GM12878 (cell line): ENCODE data around the gene PSTPIP2. TPM values are rescaled to one million over a fixed set of nuclear protein-coding genes. Genes with fewer than 3 reads are reported as not detected.

Experiments
- ATAC-seq: fragments of 200-7000 bp; cut with Tn5 transposase; 3 replicates; pipeline ENCODE4 v1.9.1; 2020; ENCODE audit warnings: mild to moderate bottlenecking, moderate library complexity
- BruUV-seq: library from RNA; stranded (reverse); fragments of 400-500 nt; replicated peaks from 2 replicates; lab custom pipeline; 2021; lab: Mats Ljungman, UMichigan
- CTCF ChIA-PET: fragments of 300-600 bp; sonication (Branson Sonifier 250); formaldehyde crosslinking; extraction: SDS; loops from one replicate; lab custom pipeline; 2021; ENCODE audit warnings: inconsistent platforms; lab: Yijun Ruan, JAX
- POLR2A ChIA-PET: fragments of 350-600 bp; formaldehyde crosslinking; extraction: SDS; loops from one replicate; lab custom pipeline; 2021; ENCODE audit warnings: inconsistent platforms; lab: Charles Lee
- RAD21 ChIA-PET: fragments of 300-600 bp; sonication (Branson Sonifier 250); formaldehyde crosslinking; loops from one replicate; lab custom pipeline; 2023; ENCODE audit warnings: antibody characterized with exemption; ENCODE audit not compliant: unreplicated experiment; lab: Charles Lee
- SMC1A ChIA-PET: fragments of 300-600 bp; sonication (Branson Sonifier 250); formaldehyde crosslinking; loops from one replicate; lab custom pipeline; 2023; ENCODE audit not compliant: unreplicated experiment, uncharacterized antibody; lab: Charles Lee
- DNase-seq: peaks from one replicate; pipeline ENCODE4 v3.0.0-alpha.2; 2011; ENCODE audit warnings: low read depth, low spot score
- FAIRE-seq: peaks from 3 replicates; lab custom pipeline; 2011; peaks lifted over from hg19 to GRCh38; lab: Jason Lieb, UNC
- H2AFZ ChIP-seq: 2 replicates; pipeline ENCODE4 v1.6.0; 2011; ENCODE audit warnings: low read depth, low read length, control low read depth; ENCODE audit not compliant: control insufficient read depth
- H3K27ac ChIP-seq: 2 replicates; pipeline ENCODE4 v1.5.1; 2011; ENCODE audit warnings: control low read depth; ENCODE audit not compliant: control insufficient read depth, insufficient read depth
- H3K27me3 ChIP-seq, 2 experiments: replicated peaks in 1 of 2; 2 replicates each; pipeline versions ENCODE4 v1.6.0 to v1.6.1; 2011; ENCODE audit warnings: low read length in 1 of 2; ENCODE audit not compliant: control insufficient read depth in 2 of 2, insufficient read depth in 2 of 2
- H3K36me3 ChIP-seq, 2 experiments: 2 replicates each; pipeline ENCODE4 v1.5.1; 2011; ENCODE audit warnings: low read length in 1 of 2; ENCODE audit not compliant: control insufficient read depth in 2 of 2, insufficient read depth in 2 of 2
- H3K4me1 ChIP-seq: 2 replicates; pipeline ENCODE4 v1.6.1; 2011; ENCODE audit warnings: mild to moderate bottlenecking, low read length, moderate library complexity, mixed read lengths; ENCODE audit not compliant: control insufficient read depth, insufficient read depth
- H3K4me2 ChIP-seq: 2 replicates; pipeline ENCODE4 v1.6.0; 2011; ENCODE audit warnings: control low read depth; ENCODE audit not compliant: control insufficient read depth, insufficient read depth
- H3K4me3 ChIP-seq: fragments of 200-600 bp; sonication (generic); 2 replicates; pipeline ENCODE4 v1.5.1; 2016
- H3K79me2 ChIP-seq: 2 replicates; pipeline ENCODE4 v1.6.0; 2011; ENCODE audit warnings: low read length; ENCODE audit not compliant: control insufficient read depth, insufficient read depth
- H3K9ac ChIP-seq: 2 replicates; pipeline ENCODE4 v1.8.0; 2011; ENCODE audit warnings: low read length, control low read depth, mixed read lengths; ENCODE audit not compliant: control insufficient read depth, insufficient read depth
- H3K9me3 ChIP-seq: replicated peaks from 3 replicates; pipeline ENCODE4 v1.5.1; 2011; ENCODE audit warnings: mild to moderate bottlenecking, low read length; ENCODE audit not compliant: control insufficient read depth, insufficient read depth
- H4K20me1 ChIP-seq: 2 replicates; pipeline ENCODE4 v1.6.0; 2011; ENCODE audit not compliant: control insufficient read depth, insufficient read depth
- ETV6 ChIP-seq, 2 experiments: fragments of 450-650 bp in 1 of 2; IDR thresholded peaks in 1 of 2; conservative IDR thresholded peaks in 1 of 2; 2 replicates each; pipeline ENCODE4 v1.6.1; 2014; ENCODE audit warnings: antibody characterized with exemption in 1 of 2, borderline replicate concordance in 1 of 2, low read depth in 1 of 2, mild to moderate bottlenecking in 1 of 2, moderate library complexity in 1 of 2
- EZH2 ChIP-seq: IDR thresholded peaks from 2 replicates; pipeline ENCODE4 v1.6.1; 2012; ENCODE audit warnings: low read depth, mild to moderate bottlenecking, control low read depth, inconsistent platforms, low read length, borderline replicate concordance; ENCODE audit not compliant: control insufficient read depth
- JUNB ChIP-seq: IDR thresholded peaks from 2 replicates; pipeline ENCODE4 v1.6.1; 2016; ENCODE audit warnings: antibody characterized with exemption, mild to moderate bottlenecking
- RCOR1 ChIP-seq: conservative IDR thresholded peaks from 2 replicates; pipeline ENCODE4 v1.6.1; 2012; ENCODE audit warnings: low read depth, low read length, improper control_type of control experiment
- TCF12 ChIP-seq: IDR thresholded peaks from 2 replicates; pipeline ENCODE4 v1.6.1; 2011; ENCODE audit warnings: low read depth, mild to moderate bottlenecking, low read length
- WGBS: methylation state at CpG from one replicate; pipeline ENCODE4 v1.1.6; 2016; ENCODE audit warnings: low lambda C conversion rate; ENCODE audit not compliant: insufficient replicate concordance, insufficient coverage; ENCODE audit errors: missing lambda C conversion rate; 5-methylcytosine and 5-hydroxymethylcytosine counted together
- in situ Hi-C: fragments of 300-500 bp; cut with MboI; formaldehyde crosslinking; loops from 9 replicates; pipeline ENCODE4 v1.14.3; 2018; ENCODE audit warnings: mixed read lengths
- intact Hi-C: fragments of 100-400 bp; cut with micrococcal nuclease; formaldehyde crosslinking; loops from one replicate; pipeline ENCODE4 v1.14.2; 2022; ENCODE audit not compliant: unreplicated experiment
- polyA plus RNA-seq, 11 experiments: library from polyadenylated mRNA; depleted of rRNA in 4 of 11; unstranded in 6 of 11; stranded (reverse) in 5 of 11; fragments of >200 nt; fragmentation: Nextera tagmentation in 4 of 11; fragmentation: Illumina TruSeq in 1 of 11; extraction: Ambion mirVana in 4 of 11; extraction: Trizol in 1 of 11; gene quantifications; 1 replicate in 1 of 11; 2 replicates in 10 of 11; pipeline versions ENCODE4 v1.2.1 to v1.2.3, GENCODE V29; 2011 to 2016; ENCODE audit warnings: inconsistent platforms in 2 of 11, missing spikeins in 2 of 11, low read depth in 1 of 11
- total RNA-seq, 4 experiments: library from RNA; depleted of rRNA in 3 of 4; stranded (reverse); fragments of >200 nt in 3 of 4; fragmentation: Illumina TruSeq in 1 of 4; extraction: Trizol in 1 of 4; gene quantifications; 2 replicates each; pipeline versions ENCODE4 v1.2.1 to v1.2.3, GENCODE V29; 2013 to 2021
- TF ChIP-seq, protein P1 (sequence below): IDR thresholded peaks from 2 replicates; pipeline ENCODE4 v1.6.1; 2012; ENCODE audit warnings: improper control_type of control experiment, low read depth, low read length; ENCODE audit not compliant: insufficient replicate concordance
- TF ChIP-seq, protein P2 (sequence below): fragments of 150-350 bp; IDR thresholded peaks from 2 replicates; pipeline ENCODE4 v1.6.1; 2016; ENCODE audit warnings: low read depth, low read length
- TF ChIP-seq, protein P3 (sequence below): IDR thresholded peaks from 2 replicates; pipeline ENCODE4 v1.6.1; 2011; ENCODE audit warnings: low read depth, low read length, improper control_type of control experiment, borderline replicate concordance
- TF ChIP-seq, protein P4 (sequence below): IDR thresholded peaks from 2 replicates; pipeline ENCODE4 v1.6.1; 2011; ENCODE audit warnings: low read depth, mild to moderate bottlenecking, low read length, moderate library complexity, borderline replicate concordance; ENCODE audit errors: extremely low read depth
- TF ChIP-seq, protein P5 (sequence below): fragments of 450-650 bp; conservative IDR thresholded peaks from 2 replicates; pipeline ENCODE4 v1.6.1; 2017; ENCODE audit warnings: mild to moderate bottlenecking, moderate library complexity

Gene PSTPIP2
- total and polyA plus RNA-seq, 10 of the 15 experiments (the other 5 are each of a cell fraction or from before 2014, with no cell fraction given), result 0.69 to 38.4 (median 24.7) TPM

DNA sequence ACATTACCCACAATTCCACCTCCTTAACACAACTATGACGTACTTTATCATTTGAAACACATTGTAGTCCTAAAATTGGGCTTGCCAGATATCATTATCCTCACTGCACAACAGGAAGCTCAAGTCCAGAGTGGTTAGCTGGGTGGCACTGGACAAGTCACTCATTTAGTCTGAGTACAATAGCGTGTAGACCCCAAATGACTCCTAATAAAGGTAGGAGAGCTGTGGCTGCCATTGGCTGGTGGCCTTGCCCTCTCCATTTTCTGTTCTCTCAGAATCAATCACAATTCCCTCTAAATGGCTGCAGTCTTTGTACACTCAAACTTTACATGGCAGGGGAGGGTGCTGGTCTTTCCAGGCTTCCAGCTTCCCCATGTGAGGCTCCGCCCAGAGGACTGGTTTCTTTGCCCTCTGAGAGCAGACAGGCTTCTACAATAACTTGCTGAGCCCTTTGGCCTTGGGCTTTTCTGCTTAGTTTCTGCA lies 11.7 kb downstream of the PSTPIP2 start:
- intact Hi-C loops (no loop called here), in situ Hi-C loops (no loop called here)
- BruUV-seq, result no TSS peak
- SMC1A ChIA-PET, result interaction anchor here (1.8 kb wide), 1 partner anchor 14 kb away, joined by 4 read pairs; no protein-coding TSS in a partner anchor
- ATAC-seq (no peak), DNase-seq (no peak), FAIRE-seq (no peak)
- POLR2A ChIA-PET, result no interaction called here
- Histone ChIP-seq H3K4me2 (no peak overlapping the region), H3K27me3 (no peaks in the 10 kb centered on the region), H3K9me3 (no peaks in the 10 kb centered on the region), H3K4me1 (peaks cover 9% of the 10 kb centered on the region), H3K36me3 (no peaks in the 10 kb centered on the region), H3K79me2 (no peaks in the 10 kb centered on the region), H2AFZ (no peak overlapping the region), H3K9ac (no peak overlapping the region), H3K27ac (no peak overlapping the region), H4K20me1 (no peaks in the 10 kb centered on the region), H3K4me3 (no peak overlapping the region)
- CTCF ChIA-PET, result interaction anchor here (2.5 kb wide), 1 partner anchor 13 kb away, joined by 14 read pairs; no protein-coding TSS in a partner anchor
- RAD21 ChIA-PET, result interaction anchor here (0.5 kb wide), 1 partner anchor 395 kb away, joined by 3 read pairs; no protein-coding TSS in a partner anchor
- 43% methylated on average over 3 of the region's 3 CpGs for WGBS
- no peak for TF ChIP-seq EZH2
- TF ChIP-seq, protein P1, sequence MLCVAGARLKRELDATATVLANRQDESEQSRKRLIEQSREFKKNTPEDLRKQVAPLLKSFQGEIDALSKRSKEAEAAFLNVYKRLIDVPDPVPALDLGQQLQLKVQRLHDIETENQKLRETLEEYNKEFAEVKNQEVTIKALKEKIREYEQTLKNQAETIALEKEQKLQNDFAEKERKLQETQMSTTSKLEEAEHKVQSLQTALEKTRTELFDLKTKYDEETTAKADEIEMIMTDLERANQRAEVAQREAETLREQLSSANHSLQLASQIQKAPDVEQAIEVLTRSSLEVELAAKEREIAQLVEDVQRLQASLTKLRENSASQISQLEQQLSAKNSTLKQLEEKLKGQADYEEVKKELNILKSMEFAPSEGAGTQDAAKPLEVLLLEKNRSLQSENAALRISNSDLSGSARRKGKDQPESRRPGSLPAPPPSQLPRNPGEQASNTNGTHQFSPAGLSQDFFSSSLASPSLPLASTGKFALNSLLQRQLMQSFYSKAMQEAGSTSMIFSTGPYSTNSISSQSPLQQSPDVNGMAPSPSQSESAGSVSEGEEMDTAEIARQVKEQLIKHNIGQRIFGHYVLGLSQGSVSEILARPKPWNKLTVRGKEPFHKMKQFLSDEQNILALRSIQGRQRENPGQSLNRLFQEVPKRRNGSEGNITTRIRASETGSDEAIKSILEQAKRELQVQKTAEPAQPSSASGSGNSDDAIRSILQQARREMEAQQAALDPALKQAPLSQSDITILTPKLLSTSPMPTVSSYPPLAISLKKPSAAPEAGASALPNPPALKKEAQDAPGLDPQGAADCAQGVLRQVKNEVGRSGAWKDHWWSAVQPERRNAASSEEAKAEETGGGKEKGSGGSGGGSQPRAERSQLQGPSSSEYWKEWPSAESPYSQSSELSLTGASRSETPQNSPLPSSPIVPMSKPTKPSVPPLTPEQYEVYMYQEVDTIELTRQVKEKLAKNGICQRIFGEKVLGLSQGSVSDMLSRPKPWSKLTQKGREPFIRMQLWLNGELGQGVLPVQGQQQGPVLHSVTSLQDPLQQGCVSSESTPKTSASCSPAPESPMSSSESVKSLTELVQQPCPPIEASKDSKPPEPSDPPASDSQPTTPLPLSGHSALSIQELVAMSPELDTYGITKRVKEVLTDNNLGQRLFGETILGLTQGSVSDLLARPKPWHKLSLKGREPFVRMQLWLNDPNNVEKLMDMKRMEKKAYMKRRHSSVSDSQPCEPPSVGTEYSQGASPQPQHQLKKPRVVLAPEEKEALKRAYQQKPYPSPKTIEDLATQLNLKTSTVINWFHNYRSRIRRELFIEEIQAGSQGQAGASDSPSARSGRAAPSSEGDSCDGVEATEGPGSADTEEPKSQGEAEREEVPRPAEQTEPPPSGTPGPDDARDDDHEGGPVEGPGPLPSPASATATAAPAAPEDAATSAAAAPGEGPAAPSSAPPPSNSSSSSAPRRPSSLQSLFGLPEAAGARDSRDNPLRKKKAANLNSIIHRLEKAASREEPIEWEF, result no peak
- TF ChIP-seq, protein P2, sequence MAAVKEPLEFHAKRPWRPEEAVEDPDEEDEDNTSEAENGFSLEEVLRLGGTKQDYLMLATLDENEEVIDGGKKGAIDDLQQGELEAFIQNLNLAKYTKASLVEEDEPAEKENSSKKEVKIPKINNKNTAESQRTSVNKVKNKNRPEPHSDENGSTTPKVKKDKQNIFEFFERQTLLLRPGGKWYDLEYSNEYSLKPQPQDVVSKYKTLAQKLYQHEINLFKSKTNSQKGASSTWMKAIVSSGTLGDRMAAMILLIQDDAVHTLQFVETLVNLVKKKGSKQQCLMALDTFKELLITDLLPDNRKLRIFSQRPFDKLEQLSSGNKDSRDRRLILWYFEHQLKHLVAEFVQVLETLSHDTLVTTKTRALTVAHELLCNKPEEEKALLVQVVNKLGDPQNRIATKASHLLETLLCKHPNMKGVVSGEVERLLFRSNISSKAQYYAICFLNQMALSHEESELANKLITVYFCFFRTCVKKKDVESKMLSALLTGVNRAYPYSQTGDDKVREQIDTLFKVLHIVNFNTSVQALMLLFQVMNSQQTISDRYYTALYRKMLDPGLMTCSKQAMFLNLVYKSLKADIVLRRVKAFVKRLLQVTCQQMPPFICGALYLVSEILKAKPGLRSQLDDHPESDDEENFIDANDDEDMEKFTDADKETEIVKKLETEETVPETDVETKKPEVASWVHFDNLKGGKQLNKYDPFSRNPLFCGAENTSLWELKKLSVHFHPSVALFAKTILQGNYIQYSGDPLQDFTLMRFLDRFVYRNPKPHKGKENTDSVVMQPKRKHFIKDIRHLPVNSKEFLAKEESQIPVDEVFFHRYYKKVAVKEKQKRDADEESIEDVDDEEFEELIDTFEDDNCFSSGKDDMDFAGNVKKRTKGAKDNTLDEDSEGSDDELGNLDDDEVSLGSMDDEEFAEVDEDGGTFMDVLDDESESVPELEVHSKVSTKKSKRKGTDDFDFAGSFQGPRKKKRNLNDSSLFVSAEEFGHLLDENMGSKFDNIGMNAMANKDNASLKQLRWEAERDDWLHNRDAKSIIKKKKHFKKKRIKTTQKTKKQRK, result no peak
- TF ChIP-seq JUNB, result no peak
- TF ChIP-seq, protein P3, sequence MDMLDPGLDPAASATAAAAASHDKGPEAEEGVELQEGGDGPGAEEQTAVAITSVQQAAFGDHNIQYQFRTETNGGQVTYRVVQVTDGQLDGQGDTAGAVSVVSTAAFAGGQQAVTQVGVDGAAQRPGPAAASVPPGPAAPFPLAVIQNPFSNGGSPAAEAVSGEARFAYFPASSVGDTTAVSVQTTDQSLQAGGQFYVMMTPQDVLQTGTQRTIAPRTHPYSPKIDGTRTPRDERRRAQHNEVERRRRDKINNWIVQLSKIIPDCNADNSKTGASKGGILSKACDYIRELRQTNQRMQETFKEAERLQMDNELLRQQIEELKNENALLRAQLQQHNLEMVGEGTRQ, result no peak
- TF ChIP-seq, protein P4, sequence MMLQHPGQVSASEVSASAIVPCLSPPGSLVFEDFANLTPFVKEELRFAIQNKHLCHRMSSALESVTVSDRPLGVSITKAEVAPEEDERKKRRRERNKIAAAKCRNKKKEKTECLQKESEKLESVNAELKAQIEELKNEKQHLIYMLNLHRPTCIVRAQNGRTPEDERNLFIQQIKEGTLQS, result no peak
- no peak for TF ChIP-seq RCOR1
- TF ChIP-seq, protein P5, sequence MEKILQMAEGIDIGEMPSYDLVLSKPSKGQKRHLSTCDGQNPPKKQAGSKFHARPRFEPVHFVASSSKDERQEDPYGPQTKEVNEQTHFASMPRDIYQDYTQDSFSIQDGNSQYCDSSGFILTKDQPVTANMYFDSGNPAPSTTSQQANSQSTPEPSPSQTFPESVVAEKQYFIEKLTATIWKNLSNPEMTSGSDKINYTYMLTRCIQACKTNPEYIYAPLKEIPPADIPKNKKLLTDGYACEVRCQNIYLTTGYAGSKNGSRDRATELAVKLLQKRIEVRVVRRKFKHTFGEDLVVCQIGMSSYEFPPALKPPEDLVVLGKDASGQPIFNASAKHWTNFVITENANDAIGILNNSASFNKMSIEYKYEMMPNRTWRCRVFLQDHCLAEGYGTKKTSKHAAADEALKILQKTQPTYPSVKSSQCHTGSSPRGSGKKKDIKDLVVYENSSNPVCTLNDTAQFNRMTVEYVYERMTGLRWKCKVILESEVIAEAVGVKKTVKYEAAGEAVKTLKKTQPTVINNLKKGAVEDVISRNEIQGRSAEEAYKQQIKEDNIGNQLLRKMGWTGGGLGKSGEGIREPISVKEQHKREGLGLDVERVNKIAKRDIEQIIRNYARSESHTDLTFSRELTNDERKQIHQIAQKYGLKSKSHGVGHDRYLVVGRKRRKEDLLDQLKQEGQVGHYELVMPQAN, result no peak
- no peak for TF ChIP-seq ETV6 (conservative IDR thresholded peaks at IDR 0.05 in 1 of 2, IDR thresholded peaks at IDR 0.05 in 1 of 2; ENCODE audit: borderline replicate concordance in 1 of 2, low read depth in 1 of 2)
- TF ChIP-seq TCF12, result no peak
